ENCODE data around the gene GAS7.

The GAS7 gene

GRCh38 chr17:10139577-10139976, 58.8 kb downstream of the GAS7 start:
- no peaks in the 10 kb centered on the region for H3K9me3 Mint-ChIP-seq
- H3K27ac Mint-ChIP-seq = no peak overlapping the region
- ATAC-seq = no peak
- no peak overlapping the region for H3K4me3 Mint-ChIP-seq
- H3K27me3 Mint-ChIP-seq = peaks cover 10% of the 10 kb centered on the region
- peaks cover 20% of the 10 kb centered on the region for H3K4me1 Mint-ChIP-seq
- no peak for DNase-seq

- DNase-seq (no peak), ATAC-seq (no peak)
- Mint-ChIP-seq H3K27ac (peak overlapping the region in 1 of 2 donors; percentile 37), H3K9me3 (no peaks in the 10 kb centered on the region), H3K4me3 (no peak overlapping the region), H3K27me3 (peaks cover 8% of the 10 kb centered on the region), H3K4me1 (peaks cover 18% of the 10 kb centered on the region)
Measured at GRCh38 chr17:10136258-10136981, 62.0 kb downstream of the GAS7 start.

- peaks cover 18% of the 10 kb centered on the region for H3K4me1 Mint-ChIP-seq
- ATAC-seq = peak; percentile 59
- H3K27ac Mint-ChIP-seq = no peak overlapping the region
- no peak for DNase-seq
- no peaks in the 10 kb centered on the region for H3K9me3 Mint-ChIP-seq
- no peak overlapping the region for H3K4me3 Mint-ChIP-seq
- peaks cover 8% of the 10 kb centered on the region for H3K27me3 Mint-ChIP-seq
Measured at GRCh38 chr17:10135539-10136257, 62.7 kb downstream of the GAS7 start.

- H3K27me3 Mint-ChIP-seq = peaks cover 5% of the 10 kb centered on the region
- H3K4me3 Mint-ChIP-seq = no peak overlapping the region
- ATAC-seq (no peak), DNase-seq (no peak)
- no peaks in the 10 kb centered on the region for H3K9me3 Mint-ChIP-seq
- H3K4me1 Mint-ChIP-seq = peaks cover 21% of the 10 kb centered on the region
- no peak overlapping the region for H3K27ac Mint-ChIP-seq
Measured at GRCh38 chr17:10130677-10131076, 67.7 kb downstream of the GAS7 start.

- H3K27ac Mint-ChIP-seq = no peak overlapping the region
- H3K9me3 Mint-ChIP-seq = no peaks in the 10 kb centered on the region
- peaks cover 17% of the 10 kb centered on the region for H3K4me1 Mint-ChIP-seq
- no peak overlapping the region for H3K4me3 Mint-ChIP-seq
- peaks cover 1% of the 10 kb centered on the region for H3K27me3 Mint-ChIP-seq
- ATAC-seq (no peak), DNase-seq (no peak)
Measured at GRCh38 chr17:10130263-10130662, 68.1 kb downstream of the GAS7 start.

GRCh38 chr17:10127819-10128425, 70.5 kb downstream of the GAS7 start:
- Mint-ChIP-seq H3K4me1 (peaks cover 16% of the 10 kb centered on the region), H3K27me3 (no peaks in the 10 kb centered on the region), H3K4me3 (no peak overlapping the region), H3K9me3 (no peaks in the 10 kb centered on the region), H3K27ac (peak overlapping the region in 1 of 2 donors; percentile 9)
- no peak for ATAC-seq
- DNase-seq = no peak

GRCh38 chr17:10126616-10127501, 71.5 kb downstream of the GAS7 start:
- H3K9me3 Mint-ChIP-seq = no peaks in the 10 kb centered on the region
- no peak overlapping the region for H3K4me3 Mint-ChIP-seq
- peaks cover 7% of the 10 kb centered on the region for H3K27me3 Mint-ChIP-seq
- DNase-seq (no peak), ATAC-seq (peak; percentile 58)
- H3K4me1 Mint-ChIP-seq = peaks cover 24% of the 10 kb centered on the region
- peak overlapping the region in 1 of 2 donors; percentile 49 for H3K27ac Mint-ChIP-seq

- DNase-seq = no peak
- Mint-ChIP-seq H3K4me1 (peaks cover 30% of the 10 kb centered on the region), H3K9me3 (no peaks in the 10 kb centered on the region), H3K27ac (no peak overlapping the region), H3K27me3 (peaks cover 10% of the 10 kb centered on the region), H3K4me3 (no peak overlapping the region)
- ATAC-seq = no peak
Measured at GRCh38 chr17:10126276-10126615, 72.2 kb downstream of the GAS7 start.

GRCh38 chr17:10125531-10126275, 72.7 kb downstream of the GAS7 start:
- Mint-ChIP-seq H3K4me3 (no peak overlapping the region), H3K27ac (no peak overlapping the region), H3K27me3 (peaks cover 10% of the 10 kb centered on the region), H3K9me3 (no peaks in the 10 kb centered on the region), H3K4me1 (peaks cover 34% of the 10 kb centered on the region)
- no peak for ATAC-seq
- DNase-seq = no peak

- Mint-ChIP-seq H3K4me3 (no peak overlapping the region), H3K27me3 (peaks cover 10% of the 10 kb centered on the region), H3K27ac (peak overlapping the region in 1 of 2 donors; percentile 16), H3K9me3 (no peaks in the 10 kb centered on the region), H3K4me1 (peaks cover 50% of the 10 kb centered on the region)
- no peak for DNase-seq
- no peak for ATAC-seq
Measured at GRCh38 chr17:10123093-10123492, 75.3 kb downstream of the GAS7 start.

- H3K4me3 Mint-ChIP-seq = peak overlapping the region in 1 of 2 donors; percentile 5
- H3K27me3 Mint-ChIP-seq = peaks cover 10% of the 10 kb centered on the region
- H3K4me1 Mint-ChIP-seq = peaks cover 43% of the 10 kb centered on the region
- peak overlapping the region in 1 of 2 donors; percentile 77 for H3K27ac Mint-ChIP-seq
- H3K9me3 Mint-ChIP-seq = no peaks in the 10 kb centered on the region
- ATAC-seq (peak; percentile 37), DNase-seq (no peak)
Measured at GRCh38 chr17:10121971-10122707, 76.3 kb downstream of the GAS7 start.

- Mint-ChIP-seq H3K4me3 (peak overlapping the region; percentile 10 to 36), H3K27me3 (peaks cover 10% of the 10 kb centered on the region), H3K27ac (no peak overlapping the region), H3K9me3 (no peaks in the 10 kb centered on the region), H3K4me1 (peaks cover 49% of the 10 kb centered on the region)
- DNase-seq = no peak
- no peak for ATAC-seq
Measured at GRCh38 chr17:10120749-10121148, 77.7 kb downstream of the GAS7 start.

GRCh38 chr17:10120109-10120485, 78.3 kb downstream of the GAS7 start:
- DNase-seq (no peak), ATAC-seq (no peak)
- peak overlapping the region in 1 of 2 donors; percentile 39 for H3K4me3 Mint-ChIP-seq
- peaks cover 10% of the 10 kb centered on the region for H3K27me3 Mint-ChIP-seq
- H3K4me1 Mint-ChIP-seq = peaks cover 55% of the 10 kb centered on the region
- H3K9me3 Mint-ChIP-seq = no peaks in the 10 kb centered on the region
- no peak overlapping the region for H3K27ac Mint-ChIP-seq

All from stimulated activated naive CD8-positive, alpha-beta T cell treated with anti-CD3 and anti-CD28 coated beads, Interleukin-15, amount 100 ng/mL, for 72 hours (primary cell).